ENCODE data around the gene CTNNA3. TPM values are rescaled to one million over a fixed set of nuclear protein-coding genes. Genes with fewer than 3 reads are reported as not detected.

CTNNA3 gene
- total RNA-seq, 2 donors from 2014 or later, result 4.8 to 5.3 TPM

DNA sequence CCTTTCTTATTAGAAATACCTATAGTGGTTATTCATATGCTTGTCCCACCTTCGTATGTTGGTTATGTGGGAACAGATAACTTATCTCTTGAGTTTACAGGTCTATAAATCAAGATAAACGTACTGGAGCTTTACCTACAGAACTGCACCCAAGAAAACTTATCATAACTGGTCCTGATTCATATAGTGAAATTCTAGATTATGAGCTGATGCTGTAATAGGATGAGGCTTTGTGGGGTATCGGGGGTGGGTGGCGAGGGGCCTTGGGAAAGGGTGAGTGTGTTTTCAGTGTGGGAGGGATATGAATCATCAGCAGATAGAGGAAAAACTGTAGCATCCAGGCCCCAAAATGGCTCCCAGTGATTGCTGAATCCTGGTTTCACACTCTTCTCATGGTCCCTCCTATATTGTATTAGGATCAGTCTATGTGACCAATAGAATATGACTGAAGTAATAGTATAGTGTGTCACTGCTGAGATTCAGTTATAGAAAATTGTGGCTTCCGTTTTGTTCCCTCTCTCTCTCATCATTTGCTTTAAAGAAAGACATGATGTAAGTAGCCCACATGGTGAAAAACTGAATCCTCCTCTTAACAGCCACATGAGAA is 1476.9 kb downstream of the CTNNA3 start:
- intact Hi-C loops (cut with DNase I), result no loop called here
- no peak for DNase-seq (ENCODE audit: low spot score)

DNA sequence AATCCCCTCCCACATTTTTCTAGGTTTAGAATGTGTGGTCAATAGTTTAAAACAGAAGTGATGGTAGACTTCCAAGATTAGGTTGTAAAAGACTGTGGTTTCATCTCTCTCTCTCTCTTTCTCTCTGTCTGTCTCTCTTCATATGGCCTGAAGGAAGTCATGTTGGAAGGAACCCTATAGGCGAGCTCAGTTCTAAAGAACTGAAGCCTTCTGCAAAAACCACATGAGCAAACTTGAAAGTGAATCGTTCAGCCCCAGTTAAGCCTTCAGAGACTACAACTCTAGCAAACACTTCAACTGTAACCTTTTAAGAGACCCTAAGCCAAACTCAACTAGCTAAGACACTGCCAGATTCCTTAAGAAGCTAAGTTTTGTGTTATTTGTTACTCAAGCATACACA is 1477.7 kb downstream of the CTNNA3 start:
- intact Hi-C loops (cut with DNase I), result no loop called here
- DNase-seq (ENCODE audit: low spot score), result no peak

DNA sequence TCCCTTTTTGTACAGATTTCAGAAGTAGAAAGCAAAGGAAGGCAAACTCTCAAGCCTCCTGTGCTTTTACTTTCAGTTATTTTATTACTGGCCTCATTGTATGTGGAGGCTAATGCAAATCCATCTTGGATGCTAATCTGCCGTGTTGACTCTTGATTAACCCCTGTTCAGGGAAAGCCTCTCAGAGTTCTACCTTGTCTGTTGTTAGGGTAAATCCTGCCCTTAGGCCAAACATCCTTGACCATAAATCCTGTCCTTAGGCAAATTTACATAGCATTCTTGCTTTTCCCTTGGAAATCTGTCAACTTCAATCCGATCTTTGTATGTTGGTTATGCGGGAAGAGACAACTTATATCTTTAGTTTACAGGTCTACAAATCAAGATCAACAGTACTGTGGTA is 1480.1 kb downstream of the CTNNA3 start:
- intact Hi-C loops (cut with DNase I), result no loop called here
- no peak for DNase-seq (ENCODE audit: low spot score)

DNA sequence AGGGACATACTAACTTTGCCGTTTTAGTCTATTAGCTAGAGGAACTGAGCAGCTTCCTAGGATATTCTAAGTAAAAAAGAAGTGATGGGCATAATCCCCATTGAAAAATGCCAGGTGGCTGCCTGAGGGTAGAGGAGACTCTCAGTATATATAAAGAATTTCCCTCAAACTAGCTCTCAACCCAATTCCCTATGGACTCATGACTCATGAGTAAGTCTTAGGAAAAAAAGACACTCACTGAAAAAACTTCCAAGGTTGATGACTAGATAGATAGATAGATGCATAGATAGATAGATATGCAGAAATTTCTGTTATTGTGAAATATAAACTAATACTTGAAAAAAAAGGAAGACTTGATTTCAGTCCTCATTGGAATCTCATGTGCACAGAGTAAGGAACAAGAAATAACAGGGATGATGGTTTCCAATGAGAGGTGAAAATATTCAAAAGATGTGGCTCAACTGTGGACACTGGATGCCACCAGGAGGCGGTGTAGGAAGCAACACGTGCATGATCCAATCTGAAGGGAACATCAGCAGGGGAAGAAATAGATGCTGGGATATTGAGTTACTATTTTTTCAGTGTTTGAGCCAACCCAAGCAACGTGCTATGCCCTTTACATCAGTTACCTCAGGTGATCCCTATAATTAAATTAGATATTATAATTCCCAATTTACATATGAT is 1481.1 kb downstream of the CTNNA3 start:
- DNase-seq (ENCODE audit: low spot score), result no peak
- intact Hi-C loops (cut with DNase I), result no loop called here

DNA sequence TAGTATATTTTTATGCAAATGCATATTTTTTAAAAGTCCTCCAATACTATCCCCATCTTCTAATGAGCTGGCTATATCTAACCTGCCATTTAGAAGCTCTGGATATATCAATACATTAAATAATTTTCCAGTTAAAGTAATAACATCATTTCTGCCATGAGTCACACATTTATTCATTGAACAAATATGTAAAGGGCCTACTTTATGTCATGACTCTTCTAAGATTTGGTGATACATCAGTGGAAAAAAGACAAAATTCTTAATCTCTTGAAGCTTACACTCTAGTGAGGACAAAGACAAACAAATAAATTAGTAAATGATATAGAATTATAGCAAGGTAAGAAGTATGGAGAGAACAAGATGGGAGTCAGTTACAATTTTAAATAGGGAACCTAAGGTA is 1487.0 kb downstream of the CTNNA3 start:
- no peak for DNase-seq (ENCODE audit: low spot score)
- intact Hi-C loops (cut with DNase I), result no loop called here

DNA sequence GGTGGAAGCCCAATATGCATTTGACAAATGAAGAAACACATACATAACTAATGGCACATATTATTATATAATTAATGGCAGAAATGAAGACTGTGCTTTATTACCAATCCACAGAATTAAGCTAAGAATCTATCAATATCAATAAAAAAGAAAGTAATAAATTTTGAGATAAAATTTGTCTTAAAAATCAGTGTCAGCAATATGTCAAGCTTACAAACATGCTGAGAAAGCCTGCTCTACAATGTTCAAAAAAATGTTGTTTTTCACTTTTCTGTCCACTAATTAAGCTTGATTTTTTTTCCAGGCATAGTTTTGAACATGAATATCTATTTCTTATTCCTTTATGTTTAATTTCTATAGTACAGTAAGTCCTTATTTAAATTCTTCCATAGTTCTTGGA is 1491.2 kb downstream of the CTNNA3 start:
- intact Hi-C loops (cut with DNase I), result no loop called here
- DNase-seq (ENCODE audit: low spot score), result no peak

DNA sequence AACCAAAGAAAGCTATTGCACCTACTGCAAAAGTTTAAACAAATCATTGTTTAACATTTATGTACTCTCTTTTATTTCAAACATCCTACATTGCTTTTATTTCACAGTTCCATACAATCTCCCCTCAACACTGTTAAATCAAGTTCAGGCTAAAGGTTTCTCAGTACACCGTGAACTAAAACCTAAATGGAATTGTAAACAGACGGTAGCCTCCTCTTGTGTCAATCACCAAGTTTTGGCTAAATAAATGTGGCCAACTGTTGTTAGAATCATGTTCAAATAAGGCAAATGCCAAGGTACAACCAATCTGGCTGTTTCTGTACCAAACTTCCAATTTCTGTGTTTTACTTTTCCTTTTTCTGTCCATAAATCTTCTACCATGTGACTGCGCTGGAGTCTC is 1493.9 kb downstream of the CTNNA3 start:
- intact Hi-C loops (cut with DNase I), result no loop called here

DNA sequence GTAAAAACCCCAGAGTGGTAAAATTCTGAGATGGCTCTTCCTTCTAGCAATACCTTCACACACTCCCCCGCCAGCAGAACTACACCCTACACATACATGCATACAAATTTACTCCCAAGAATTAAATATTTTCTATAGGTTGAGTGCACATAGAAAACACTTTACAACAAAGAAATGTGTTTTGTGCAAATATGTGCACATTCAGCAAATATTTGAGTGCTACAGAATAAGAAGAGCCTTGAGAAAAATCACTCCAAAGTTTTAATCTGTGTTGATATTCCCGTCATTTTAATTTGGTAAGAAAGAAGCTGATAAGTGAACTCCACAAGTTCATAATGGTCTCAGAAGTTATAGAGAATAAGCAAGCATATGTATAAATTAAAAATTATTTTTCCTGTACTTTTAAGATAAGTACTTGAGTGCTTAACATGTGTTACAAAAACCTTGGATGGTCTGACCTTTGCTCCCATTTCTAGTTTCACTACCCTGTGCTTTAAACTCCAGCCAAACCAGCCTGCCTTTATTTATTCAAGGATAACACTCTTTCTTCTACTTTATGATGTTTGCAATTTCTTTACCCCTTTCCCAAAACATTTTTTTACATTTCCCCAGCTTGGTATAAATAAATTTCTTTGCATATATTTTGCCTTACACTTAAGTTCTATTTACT is 1503.7 kb downstream of the CTNNA3 start:
- no peak for DNase-seq (ENCODE audit: low spot score)
- intact Hi-C loops (cut with DNase I), result no loop called here

More for the DNA sequence above, 1493.9 kb downstream of the CTNNA3 start:
- no peak for DNase-seq (ENCODE audit: low spot score)

DNA sequence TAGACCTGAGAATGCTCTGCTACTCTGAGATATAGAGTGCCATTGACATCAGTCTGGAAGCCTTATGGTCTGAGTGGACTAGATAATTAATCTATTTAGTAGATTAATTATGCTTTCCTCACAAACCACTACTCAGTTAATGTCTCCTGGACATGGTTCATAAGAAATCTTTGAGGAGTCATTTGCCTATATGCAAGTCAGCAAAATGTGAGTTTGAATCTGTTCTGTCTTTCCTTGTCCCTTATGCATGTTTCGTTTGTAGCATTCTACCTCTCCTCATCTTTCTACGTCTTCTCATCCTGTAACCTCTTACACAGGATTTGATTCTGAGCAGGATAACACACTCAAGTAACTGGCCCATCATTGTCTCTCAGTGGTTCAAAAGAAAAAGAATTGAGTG is 1505.6 kb downstream of the CTNNA3 start:
- no peak for DNase-seq (ENCODE audit: low spot score)
- intact Hi-C loops (cut with DNase I), result no loop called here

DNA sequence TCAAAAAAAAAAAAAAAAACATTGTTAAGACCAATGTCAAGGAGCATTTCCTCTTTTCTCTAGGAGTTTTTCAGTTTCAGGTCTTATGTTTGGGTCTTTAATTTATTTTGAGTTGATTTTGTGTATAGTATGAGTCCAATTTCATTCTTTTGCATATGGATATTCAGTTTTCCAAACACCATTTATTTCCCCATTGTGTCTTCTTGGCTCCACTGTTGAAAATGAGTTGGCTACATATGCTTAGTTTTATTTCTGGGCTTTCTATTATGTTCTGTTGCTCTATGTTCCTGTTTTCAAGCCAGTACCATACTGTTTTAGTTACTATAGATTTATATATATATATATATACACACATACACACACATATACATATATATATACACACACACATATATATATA is 1506.7 kb downstream of the CTNNA3 start:
- no peak for DNase-seq (ENCODE audit: low spot score)
- intact Hi-C loops (cut with DNase I), result no loop called here

DNA sequence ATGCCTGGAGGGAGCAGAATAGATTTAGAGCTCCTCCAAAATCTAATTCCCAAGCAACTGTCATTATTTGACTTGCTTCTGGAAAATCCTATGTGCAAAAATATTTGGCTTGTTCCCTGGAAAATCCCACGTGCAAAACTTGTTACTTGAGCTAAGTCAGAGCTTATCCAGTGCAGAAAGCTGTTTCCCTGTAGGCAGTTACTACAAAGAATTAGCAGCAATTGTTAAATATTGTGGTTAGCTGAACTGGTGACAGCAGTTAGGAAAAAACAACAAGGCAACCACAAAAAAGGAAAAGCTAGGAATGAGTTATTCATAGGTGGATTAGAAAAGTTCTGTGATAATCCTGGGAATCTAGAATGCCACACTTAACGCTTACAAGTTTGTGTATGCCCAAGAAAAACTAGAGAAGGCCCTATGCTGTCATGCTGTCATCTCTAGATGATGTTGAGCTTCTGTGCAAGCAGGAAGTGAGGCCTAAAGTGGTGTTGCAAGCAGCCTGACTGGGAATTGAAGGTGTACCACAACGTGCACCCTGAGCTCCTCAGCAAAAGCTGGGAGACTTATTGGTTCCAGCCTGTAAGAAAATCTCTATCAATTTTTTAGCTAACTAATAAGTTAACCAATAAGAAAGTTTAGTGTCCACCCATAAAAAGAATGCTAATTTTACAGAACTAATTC is 1508.8 kb downstream of the CTNNA3 start:
- intact Hi-C loops (cut with DNase I), result no loop called here
- DNase-seq (ENCODE audit: low spot score), result no peak

DNA sequence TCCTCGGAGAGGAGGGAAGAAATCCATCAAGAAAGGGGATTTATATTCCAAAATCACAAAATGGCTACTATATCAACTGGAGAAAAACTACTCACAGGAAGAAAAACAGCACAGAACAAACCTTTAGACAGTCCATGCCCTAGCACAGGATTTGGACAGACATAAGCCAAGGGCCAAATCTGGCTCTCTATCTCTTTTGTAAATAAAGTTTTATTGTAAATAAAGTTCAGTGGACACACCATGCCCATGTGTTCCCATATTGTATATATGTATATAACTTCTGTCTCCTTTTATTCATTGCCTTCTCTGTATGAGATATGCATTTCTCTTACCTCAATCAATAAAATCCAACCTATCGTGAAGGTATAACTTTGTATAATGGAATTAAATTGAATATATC is 1513.0 kb downstream of the CTNNA3 start:
- no peak for DNase-seq (ENCODE audit: low spot score)
- intact Hi-C loops (cut with DNase I), result no loop called here

DNA sequence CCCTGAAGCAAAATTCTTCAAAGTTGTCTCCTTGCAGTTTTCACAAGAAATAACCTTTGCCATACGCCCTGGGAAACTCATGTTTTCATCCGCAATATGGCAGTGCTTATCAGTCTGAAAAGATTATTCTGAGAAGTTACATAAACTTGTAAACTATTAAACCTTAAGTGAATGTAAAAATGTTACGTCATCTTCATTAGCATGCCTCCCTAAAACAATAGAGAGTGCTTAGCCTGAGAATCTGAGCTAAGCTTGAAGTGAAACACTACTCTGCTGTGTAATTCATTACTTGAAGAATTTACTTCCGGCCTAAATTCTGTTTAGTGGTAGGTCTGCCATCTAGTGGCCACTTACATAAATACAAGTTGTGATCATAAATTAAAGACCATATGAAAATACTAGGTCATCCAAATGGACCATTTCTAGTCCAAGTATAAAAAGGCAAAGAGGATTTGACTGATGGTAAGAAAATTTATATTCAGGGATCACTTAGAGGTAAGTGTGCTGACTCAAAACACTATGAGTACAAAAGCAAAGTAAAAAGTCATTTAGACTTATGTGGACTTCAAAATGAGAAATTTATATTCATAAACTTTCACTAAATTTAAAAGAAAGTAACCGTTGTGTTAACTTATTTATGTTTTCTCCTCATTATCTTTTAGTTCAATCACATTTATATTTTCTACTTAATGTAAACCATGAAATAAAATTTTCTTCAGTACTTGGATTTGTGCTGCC is 1515.2 kb downstream of the CTNNA3 start:
- DNase-seq (ENCODE audit: low spot score), result no peak
- intact Hi-C loops (cut with DNase I), result no loop called here

DNA sequence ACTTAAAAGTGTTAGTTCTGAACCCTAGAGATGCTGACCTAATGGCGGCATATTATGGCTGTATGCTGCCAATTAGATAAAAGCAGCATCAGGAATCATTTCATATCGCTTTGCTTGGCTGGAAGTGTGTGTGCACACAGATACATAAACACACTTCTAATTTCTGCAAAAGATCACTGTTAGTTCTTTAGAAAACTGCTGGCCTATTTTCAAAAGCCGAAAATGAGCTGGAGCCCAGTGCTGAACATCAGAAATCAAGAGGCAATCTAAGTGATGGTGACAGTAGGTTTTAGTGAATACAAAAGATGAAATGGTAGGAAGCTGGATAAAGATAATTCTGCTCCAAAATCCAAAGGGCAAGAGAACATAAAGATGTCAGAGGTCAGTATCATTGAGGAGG is 1516.0 kb downstream of the CTNNA3 start:
- DNase-seq (ENCODE audit: low spot score), result no peak

DNA sequence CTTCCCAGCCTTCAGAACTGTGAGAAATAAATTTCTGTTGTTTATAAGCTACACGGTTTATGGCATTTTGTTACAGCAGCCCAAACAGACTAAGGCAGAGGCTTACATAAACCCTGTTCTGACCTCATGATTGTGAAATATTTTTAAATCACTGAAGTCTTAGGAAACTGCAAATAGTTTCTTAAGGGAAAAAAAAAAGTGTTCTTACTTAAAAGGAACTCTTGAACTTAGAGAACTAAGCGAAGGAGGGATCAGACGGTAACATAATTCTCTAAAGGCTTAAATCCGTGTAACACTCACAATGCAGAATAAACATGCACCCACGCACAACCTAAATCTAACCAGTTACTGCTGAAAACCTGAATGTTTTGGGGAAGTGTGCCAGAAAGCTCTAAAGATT is 1519.2 kb downstream of the CTNNA3 start:
- no peak for DNase-seq (ENCODE audit: low spot score)

More for the DNA sequence above, 1516.0 kb downstream of the CTNNA3 start:
- intact Hi-C loops (cut with DNase I), result no loop called here

DNA sequence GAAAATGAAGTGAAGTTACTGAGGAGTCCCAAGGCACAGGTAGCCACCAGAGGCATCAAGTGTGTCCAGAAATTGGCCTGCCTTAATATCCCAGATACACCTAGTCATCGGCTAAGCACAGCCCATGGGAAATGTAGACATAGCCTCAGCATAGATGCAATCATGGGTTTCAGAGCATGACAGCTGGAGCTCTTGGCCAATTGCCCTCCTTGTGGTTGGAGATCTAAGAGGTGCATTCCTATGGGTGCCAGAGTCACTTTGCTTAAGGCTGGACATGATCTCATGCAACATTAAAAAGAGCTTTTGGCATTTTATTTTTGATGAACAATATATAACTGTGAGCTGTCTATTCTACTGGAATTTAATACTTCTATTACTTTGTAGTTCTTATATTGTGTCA is 1528.2 kb downstream of the CTNNA3 start:
- intact Hi-C loops (cut with DNase I), result no loop called here
- no peak for DNase-seq (ENCODE audit: low spot score)

More for the DNA sequence above, 1519.2 kb downstream of the CTNNA3 start:
- intact Hi-C loops (cut with DNase I), result no loop called here

DNA sequence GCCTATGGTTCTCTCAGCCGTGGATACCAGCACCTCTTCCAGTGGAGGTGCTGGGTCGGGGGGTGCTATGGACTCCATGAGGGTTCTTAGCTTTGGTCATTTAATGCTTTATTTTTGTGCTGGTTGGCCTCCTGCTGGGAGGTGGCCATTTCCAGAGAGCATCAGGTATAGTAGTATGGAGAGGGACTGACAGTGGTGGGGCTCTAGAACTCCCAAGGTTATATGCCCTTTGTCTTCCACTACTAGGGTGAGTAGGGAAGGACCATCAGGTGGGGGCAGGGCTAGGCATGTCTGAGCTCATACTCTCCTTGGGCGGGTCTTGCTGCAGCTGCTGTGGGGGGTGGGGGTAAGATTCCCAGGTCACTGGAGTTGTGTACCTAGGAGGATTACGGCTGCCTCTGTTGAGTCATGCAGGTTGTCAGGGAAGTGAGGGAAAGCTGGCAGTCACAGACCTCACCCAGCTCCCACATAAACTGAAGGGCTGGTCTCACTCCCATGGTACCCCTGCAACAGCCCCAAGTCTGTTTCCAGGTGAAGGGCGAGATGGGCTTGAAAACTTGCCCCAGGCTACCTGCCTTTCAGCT is 1533.3 kb downstream of the CTNNA3 start:
- intact Hi-C loops (cut with DNase I), result no loop called here
- DNase-seq (ENCODE audit: low spot score), result no peak

DNA sequence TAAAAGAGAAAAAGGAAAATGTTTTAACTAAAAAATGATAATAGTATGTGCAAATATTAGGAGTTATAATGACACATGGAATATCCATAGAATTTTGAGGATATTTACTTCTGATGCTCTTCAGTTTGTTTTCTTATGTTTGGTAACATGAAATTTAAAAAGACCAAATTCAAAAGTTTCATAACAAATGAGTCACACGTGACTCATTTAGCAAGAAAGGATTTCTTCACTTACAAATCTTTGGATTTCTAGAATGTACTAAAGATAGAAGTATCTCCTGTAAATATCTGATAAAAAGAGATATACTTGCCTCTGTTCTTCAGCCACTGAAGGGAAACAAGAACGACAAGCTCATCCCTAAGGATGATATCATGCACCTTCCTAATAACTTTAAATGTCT is 1544.6 kb downstream of the CTNNA3 start:
- intact Hi-C loops (cut with DNase I), result loop anchor here in 1 of 2 donors (5.0 kb wide), 1 partner anchor 861 kb away; no protein-coding TSS in a partner anchor
- DNase-seq (ENCODE audit: low spot score), result no peak

DNA sequence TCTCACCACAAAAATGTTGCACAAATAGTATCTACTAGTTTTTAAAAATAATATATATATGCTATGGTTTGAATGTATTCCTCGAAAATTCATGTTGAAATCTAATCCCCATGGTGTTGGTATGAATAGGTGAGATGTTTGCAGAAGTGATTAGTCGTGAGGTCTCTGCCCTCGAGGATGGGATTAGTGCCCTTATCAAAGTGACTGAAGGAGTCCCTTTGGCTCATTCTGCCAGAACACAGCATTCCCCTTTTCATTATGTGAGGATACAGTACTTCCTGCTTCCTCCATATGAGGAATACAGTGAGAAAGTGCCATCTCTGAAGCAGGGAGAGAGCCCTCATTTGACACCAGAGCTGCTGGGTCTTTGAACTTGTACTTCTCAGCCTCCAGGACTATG is 1547.7 kb downstream of the CTNNA3 start:
- no peak for DNase-seq (ENCODE audit: low spot score)
- intact Hi-C loops (cut with DNase I), result no loop called here

All from posterior vena cava (tissue), 2 donors.